ENCODE data around the gene LRCH3.

GRCh38 chr3:197746209-197746608 is 44.8 kb upstream of the LRCH3 start:
- TF ChIP-seq EZH2 (IDR thresholded peaks at IDR 0.05; ENCODE audit: borderline replicate concordance) (no peak), EZH2phosphoT487 (IDR thresholded peaks at IDR 0.05; ENCODE audit: low read depth, severe bottlenecking, unreplicated experiment) (no peak)
- TF ChIP-seq, protein P1, sequence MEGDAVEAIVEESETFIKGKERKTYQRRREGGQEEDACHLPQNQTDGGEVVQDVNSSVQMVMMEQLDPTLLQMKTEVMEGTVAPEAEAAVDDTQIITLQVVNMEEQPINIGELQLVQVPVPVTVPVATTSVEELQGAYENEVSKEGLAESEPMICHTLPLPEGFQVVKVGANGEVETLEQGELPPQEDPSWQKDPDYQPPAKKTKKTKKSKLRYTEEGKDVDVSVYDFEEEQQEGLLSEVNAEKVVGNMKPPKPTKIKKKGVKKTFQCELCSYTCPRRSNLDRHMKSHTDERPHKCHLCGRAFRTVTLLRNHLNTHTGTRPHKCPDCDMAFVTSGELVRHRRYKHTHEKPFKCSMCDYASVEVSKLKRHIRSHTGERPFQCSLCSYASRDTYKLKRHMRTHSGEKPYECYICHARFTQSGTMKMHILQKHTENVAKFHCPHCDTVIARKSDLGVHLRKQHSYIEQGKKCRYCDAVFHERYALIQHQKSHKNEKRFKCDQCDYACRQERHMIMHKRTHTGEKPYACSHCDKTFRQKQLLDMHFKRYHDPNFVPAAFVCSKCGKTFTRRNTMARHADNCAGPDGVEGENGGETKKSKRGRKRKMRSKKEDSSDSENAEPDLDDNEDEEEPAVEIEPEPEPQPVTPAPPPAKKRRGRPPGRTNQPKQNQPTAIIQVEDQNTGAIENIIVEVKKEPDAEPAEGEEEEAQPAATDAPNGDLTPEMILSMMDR (IDR thresholded peaks at IDR 0.05; ENCODE audit: poor library complexity): no peak

Measured in hepatocyte (in vitro differentiated cells).